Endodermal cell (in vitro differentiated cells): ENCODE data around the gene PLXNC1. TPM values are rescaled to one million over a fixed set of nuclear protein-coding genes. Genes with fewer than 3 reads are reported as not detected.
A peak's percentile ranks its signal among the peaks of the same experiment; 100 is the strongest.

ENCODE experiments used
- DNase-seq: peaks from one replicate; pipeline ENCODE4 v3.0.0-alpha.2; 2017
- H3K27ac ChIP-seq: 2 replicates; pipeline ENCODE4 v1.5.1; 2013; ENCODE audit warnings: mild to moderate bottlenecking, low read depth, low read length, moderate library complexity
- H3K27me3 ChIP-seq: 2 replicates; pipeline ENCODE4 v1.6.1; 2013; ENCODE audit warnings: mild to moderate bottlenecking, low read length, moderate library complexity; ENCODE audit not compliant: insufficient read depth, control insufficient read depth, poor library complexity, severe bottlenecking
- H3K36me3 ChIP-seq: 2 replicates; pipeline ENCODE4 v1.7.0; 2013; ENCODE audit warnings: mild to moderate bottlenecking, low read length, moderate library complexity; ENCODE audit not compliant: control insufficient read depth, insufficient read depth
- H3K4me1 ChIP-seq: one replicate; pipeline ENCODE4 v1.7.0; 2013; ENCODE audit warnings: low read length; ENCODE audit not compliant: control insufficient read depth, insufficient read depth
- H3K4me3 ChIP-seq: 2 replicates; pipeline ENCODE4 v1.5.1; 2013; ENCODE audit warnings: mild to moderate bottlenecking, low read length, moderate library complexity
- H3K9ac ChIP-seq: 2 replicates; pipeline ENCODE4 v1.6.1; 2013; ENCODE audit warnings: mild to moderate bottlenecking, low read length, moderate library complexity; ENCODE audit not compliant: poor library complexity, severe bottlenecking; ENCODE audit errors: extremely low read depth
- H3K9me3 ChIP-seq: 2 replicates; pipeline ENCODE4 v1.6.1; 2013; ENCODE audit warnings: mild to moderate bottlenecking, low read length, moderate library complexity; ENCODE audit not compliant: control insufficient read depth
- H3K27ac Mint-ChIP-seq: 2 replicates; pipeline ENCODE4 v1.8.0; 2020; ENCODE audit warnings: mixed read lengths
- H3K27me3 Mint-ChIP-seq: 2 replicates; pipeline ENCODE4 v1.8.0; 2021; ENCODE audit warnings: mild to moderate bottlenecking, mixed read lengths; ENCODE audit not compliant: insufficient read depth
- H3K36me3 Mint-ChIP-seq: 2 replicates; pipeline ENCODE4 v1.8.0; 2020; ENCODE audit warnings: low read depth, mixed read lengths
- H3K4me1 Mint-ChIP-seq: 2 replicates; pipeline ENCODE4 v1.8.0; 2020; ENCODE audit warnings: mixed read lengths
- H3K4me3 Mint-ChIP-seq: 2 replicates; pipeline ENCODE4 v1.8.0; 2020; ENCODE audit warnings: mild to moderate bottlenecking, moderate library complexity, mixed read lengths
- H3K9me3 Mint-ChIP-seq: 2 replicates; pipeline ENCODE4 v1.8.0; 2020; ENCODE audit warnings: mild to moderate bottlenecking, mixed read lengths
- CTCF ChIP-seq: fragments of 200-600 bp; sonication (generic); conservative IDR thresholded peaks from 2 replicates; pipeline ENCODE4 v1.5.0; 2021; ENCODE audit warnings: antibody characterized with exemption, mild to moderate bottlenecking
- WGBS, 2 experiments: methylation state at CpG; one replicate each; pipeline versions ENCODE4 v1.1.5 to v1.1.7; 2013; ENCODE audit warnings: missing lambda C conversion rate in 2 of 2, mixed read lengths in 1 of 2; ENCODE audit not compliant: insufficient coverage in 1 of 2, insufficient read length in 1 of 2; 5-methylcytosine and 5-hydroxymethylcytosine counted together
- total RNA-seq, 2 donors: library from RNA; stranded (reverse); fragmentation: NEBNext Ultra II Directional in 1 of 2; extraction: Animal tissue kit (Norgen Biotek cat#: 25700) in 1 of 2; gene quantifications; 2 replicates in 1 of 2; 3 replicates in 1 of 2; pipeline ENCODE4 v1.2.1, GENCODE V29; 2021

The PLXNC1 gene
- total RNA-seq, 2 donors from 2014 or later: 1.6 to 1.9 TPM

GRCh38 chr12:94285943-94286582 is 137.7 kb downstream of the PLXNC1 start:
- no peaks in the 10 kb centered on the region for H3K36me3 Mint-ChIP-seq
- H3K4me1 Mint-ChIP-seq: peaks cover 49% of the 10 kb centered on the region
- no peaks in the 10 kb centered on the region for H3K9me3 ChIP-seq
- no peak overlapping the region for H3K27ac ChIP-seq
- no peaks in the 10 kb centered on the region for H3K27me3 ChIP-seq
- H3K4me3 Mint-ChIP-seq: no peak overlapping the region
- H3K27me3 Mint-ChIP-seq: no peaks in the 10 kb centered on the region
- no peak for TF ChIP-seq CTCF
- no peak overlapping the region for H3K4me3 ChIP-seq
- no peak overlapping the region for H3K9ac ChIP-seq
- WGBS, 2 experiments: 89 to 96% methylated on average over 6 to 8 of the region's 8 CpGs
- no peak for DNase-seq
- no peaks in the 10 kb centered on the region for H3K9me3 Mint-ChIP-seq
- no peaks in the 10 kb centered on the region for H3K36me3 ChIP-seq
- H3K27ac Mint-ChIP-seq: no peak overlapping the region
- peaks cover 7% of the 10 kb centered on the region for H3K4me1 ChIP-seq

GRCh38 chr12:94286583-94287244 is 138.3 kb downstream of the PLXNC1 start:
- no peak overlapping the region for H3K4me3 Mint-ChIP-seq
- peak; percentile 55 for DNase-seq
- Histone ChIP-seq H3K27ac (no peak overlapping the region), H3K27me3 (no peaks in the 10 kb centered on the region), H3K9me3 (no peaks in the 10 kb centered on the region), H3K4me1 (peaks cover 7% of the 10 kb centered on the region), H3K9ac (no peak overlapping the region), H3K36me3 (no peaks in the 10 kb centered on the region), H3K4me3 (no peak overlapping the region)
- TF ChIP-seq CTCF: no peak
- no peaks in the 10 kb centered on the region for H3K27me3 Mint-ChIP-seq
- no peak overlapping the region for H3K27ac Mint-ChIP-seq
- WGBS, 2 experiments: 83 to 85% methylated on average over 3 to 4 of the region's 4 CpGs
- no peaks in the 10 kb centered on the region for H3K9me3 Mint-ChIP-seq
- no peaks in the 10 kb centered on the region for H3K36me3 Mint-ChIP-seq
- peaks cover 52% of the 10 kb centered on the region for H3K4me1 Mint-ChIP-seq

- Mint-ChIP-seq H3K36me3 (no peaks in the 10 kb centered on the region), H3K4me1 (peaks cover 46% of the 10 kb centered on the region), H3K4me3 (no peak overlapping the region), H3K27ac (no peak overlapping the region), H3K27me3 (no peaks in the 10 kb centered on the region), H3K9me3 (no peaks in the 10 kb centered on the region)
- Histone ChIP-seq H3K9me3 (no peaks in the 10 kb centered on the region), H3K9ac (no peak overlapping the region), H3K27ac (no peak overlapping the region), H3K4me3 (no peak overlapping the region), H3K4me1 (peaks cover 7% of the 10 kb centered on the region), H3K27me3 (no peaks in the 10 kb centered on the region), H3K36me3 (no peaks in the 10 kb centered on the region)
- peak; percentile 45 for DNase-seq
- TF ChIP-seq CTCF: no peak
- 82 to 93% methylated on average over 7 to 10 of the region's 10 CpGs for WGBS, 2 experiments
Measured at GRCh38 chr12:94287245-94287628, 138.9 kb downstream of the PLXNC1 start.
